ENCODE measurements around the gene TEC.

- TF ChIP-seq POLR2A (IDR thresholded peaks at IDR 0.05; ENCODE audit: low read length), result no peak
- TF ChIP-seq GATA1 (IDR thresholded peaks at IDR 0.05; ENCODE audit: low read depth, low read length), result no peak
These were observed 39.3 kb upstream of the TEC start for GRCh38 chr4:48308901-48309300.

All from erythroblast (primary cell).